ENCODE data around the gene CFAP46.

GRCh38 chr10:132991706-132992432 is 49.5 kb upstream of the CFAP46 start:
- TF ChIP-seq, protein P1, sequence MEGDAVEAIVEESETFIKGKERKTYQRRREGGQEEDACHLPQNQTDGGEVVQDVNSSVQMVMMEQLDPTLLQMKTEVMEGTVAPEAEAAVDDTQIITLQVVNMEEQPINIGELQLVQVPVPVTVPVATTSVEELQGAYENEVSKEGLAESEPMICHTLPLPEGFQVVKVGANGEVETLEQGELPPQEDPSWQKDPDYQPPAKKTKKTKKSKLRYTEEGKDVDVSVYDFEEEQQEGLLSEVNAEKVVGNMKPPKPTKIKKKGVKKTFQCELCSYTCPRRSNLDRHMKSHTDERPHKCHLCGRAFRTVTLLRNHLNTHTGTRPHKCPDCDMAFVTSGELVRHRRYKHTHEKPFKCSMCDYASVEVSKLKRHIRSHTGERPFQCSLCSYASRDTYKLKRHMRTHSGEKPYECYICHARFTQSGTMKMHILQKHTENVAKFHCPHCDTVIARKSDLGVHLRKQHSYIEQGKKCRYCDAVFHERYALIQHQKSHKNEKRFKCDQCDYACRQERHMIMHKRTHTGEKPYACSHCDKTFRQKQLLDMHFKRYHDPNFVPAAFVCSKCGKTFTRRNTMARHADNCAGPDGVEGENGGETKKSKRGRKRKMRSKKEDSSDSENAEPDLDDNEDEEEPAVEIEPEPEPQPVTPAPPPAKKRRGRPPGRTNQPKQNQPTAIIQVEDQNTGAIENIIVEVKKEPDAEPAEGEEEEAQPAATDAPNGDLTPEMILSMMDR (IDR thresholded peaks at IDR 0.05) = no peak
- no peak for TF ChIP-seq POLR2A (IDR thresholded peaks at IDR 0.05)

Data from esophagus squamous epithelium (tissue), 4 donors.